ENCODE results near the gene DNASE1. TPM values are rescaled to one million over a fixed set of nuclear protein-coding genes. Genes with fewer than 3 reads are reported as not detected.

DNASE1 gene
- total RNA-seq, 1 experiment from 2014 or later: 13.9 TPM

GRCh38 chr16:3695610-3696369 lies 41.3 kb downstream of the DNASE1 start:
- H3K4me1 Mint-ChIP-seq: peaks cover 8% of the 10 kb centered on the region
- TF ChIP-seq NFATC4 (CRISPR knock-in tag; IDR thresholded peaks at IDR 0.05) (no peak), CBFB (CRISPR knock-in tag; IDR thresholded peaks at IDR 0.05; ENCODE audit: low read depth) (no peak), GABPB1 (CRISPR knock-in tag; IDR thresholded peaks at IDR 0.05) (peak; percentile 58), JAZF1 (CRISPR knock-in tag; IDR thresholded peaks at IDR 0.05) (no peak)
- no peaks in the 10 kb centered on the region for H3K9me3 Mint-ChIP-seq
- ChIA-PET POLR2A (no interaction called here), CTCF (no interaction called here)
- H3K27me3 Mint-ChIP-seq (ENCODE audit: low read depth): no peaks in the 10 kb centered on the region
- no peak for ATAC-seq
- H3K4me3 Mint-ChIP-seq: no peak overlapping the region
- H3K36me3 Mint-ChIP-seq: peaks cover 3% of the 10 kb centered on the region
- no peak for DNase-seq (ENCODE audit: low spot score)
- H3K27ac Mint-ChIP-seq: peak overlapping the region; percentile 82

GRCh38 chr16:3696425-3697218 lies 42.1 kb downstream of the DNASE1 start:
- ATAC-seq: no peak
- no peak for DNase-seq (ENCODE audit: low spot score)
- ChIA-PET POLR2A (no interaction called here), CTCF (no interaction called here)
- Mint-ChIP-seq H3K27ac (peak overlapping the region; percentile 82), H3K27me3 (ENCODE audit: low read depth) (no peaks in the 10 kb centered on the region), H3K9me3 (no peaks in the 10 kb centered on the region), H3K36me3 (peaks cover 3% of the 10 kb centered on the region), H3K4me3 (no peak overlapping the region), H3K4me1 (0 out of 2 replicates have a peak, but pooled peaks cover 7% of the 10 kb centered on the region)
- no peak for TF ChIP-seq MYBL2 (CRISPR knock-in tag; IDR thresholded peaks at IDR 0.05)
- TF ChIP-seq CREB1 (CRISPR knock-in tag; IDR thresholded peaks at IDR 0.05): no peak
- no peak for TF ChIP-seq MXD4 (CRISPR knock-in tag; IDR thresholded peaks at IDR 0.05; ENCODE audit: borderline replicate concordance)
- TF ChIP-seq TCF7 (CRISPR knock-in tag; IDR thresholded peaks at IDR 0.05; ENCODE audit: low read depth): no peak
- TF ChIP-seq AFF4 (CRISPR knock-in tag; IDR thresholded peaks at IDR 0.05; ENCODE audit: borderline replicate concordance): no peak
- no peak for TF ChIP-seq E2F5 (CRISPR knock-in tag; IDR thresholded peaks at IDR 0.05)
- no peak for TF ChIP-seq HMGXB4 (CRISPR knock-in tag; IDR thresholded peaks at IDR 0.05)
- no peak for TF ChIP-seq GRHL2 (CRISPR knock-in tag; IDR thresholded peaks at IDR 0.05; ENCODE audit: insufficient replicate concordance, severe bottlenecking)
- TF ChIP-seq ATF6 (CRISPR knock-in tag; IDR thresholded peaks at IDR 0.05): no peak
- no peak for TF ChIP-seq USF1 (CRISPR knock-in tag; IDR thresholded peaks at IDR 0.05)
- TF ChIP-seq ZNF281 (CRISPR knock-in tag; IDR thresholded peaks at IDR 0.05): no peak
- TF ChIP-seq IRF2 (CRISPR knock-in tag; IDR thresholded peaks at IDR 0.05; ENCODE audit: borderline replicate concordance, low read depth): no peak
- no peak for TF ChIP-seq KAT7 (CRISPR knock-in tag; IDR thresholded peaks at IDR 0.05; ENCODE audit: borderline replicate concordance)
- no peak for TF ChIP-seq SMAD4 (CRISPR knock-in tag; IDR thresholded peaks at IDR 0.05)
- TF ChIP-seq HMGA2 (CRISPR knock-in tag; IDR thresholded peaks at IDR 0.05): no peak
- no peak for TF ChIP-seq ESRRA (CRISPR knock-in tag; IDR thresholded peaks at IDR 0.05; ENCODE audit: borderline replicate concordance)

Measured in WTC11 (cell line).